ENCODE data around the gene ACSL1. TPM values are rescaled to one million over a fixed set of nuclear protein-coding genes. Genes with fewer than 3 reads are reported as not detected.

The ACSL1 gene
- total and polyA plus RNA-seq, 9 of the 15 experiments (the other 6 are each of a cell fraction or from before 2014, with no cell fraction given) = 6.7 to 24.1 (median 15.0) TPM

- 0 out of 2 replicates have a peak, but pooled peaks have one; percentile 56 for TF ChIP-seq ZBTB40 (IDR thresholded peaks at IDR 0.05)
- TF ChIP-seq ZBTB40 (CRISPR knock-in tag; IDR thresholded peaks at IDR 0.05) = no peak
- TF ChIP-seq PCBP1 (IDR thresholded peaks at IDR 0.05; ENCODE audit: low read depth, low read length, poor library complexity, severe bottlenecking) = no peak
- peak; percentile 64 to 82 for TF ChIP-seq MNT (conservative IDR thresholded peaks at IDR 0.05)
- TF ChIP-seq STAT5B (CRISPR knock-in tag; IDR thresholded peaks at IDR 0.05) = no peak
- no peak for TF ChIP-seq ERF (CRISPR knock-in tag; IDR thresholded peaks at IDR 0.05)
- TF ChIP-seq SP2 (IDR thresholded peaks at IDR 0.05; ENCODE audit: extremely low read depth, low read depth, low read length, poor library complexity, severe bottlenecking) = no peak
- TF ChIP-seq BRCA1 (IDR thresholded peaks at IDR 0.05) = no peak
- no peak for TF ChIP-seq BRCA1 (CRISPR knock-in tag; IDR thresholded peaks at IDR 0.05)
- TF ChIP-seq ZNF449 (CRISPR knock-in tag; IDR thresholded peaks at IDR 0.05) = no peak
- TF ChIP-seq MEIS2 (IDR thresholded peaks at IDR 0.05; ENCODE audit: partially characterized antibody) = peak; percentile 98
- no peak; the same call in 1 of the 2 replicates for TF ChIP-seq KHSRP (IDR thresholded peaks at IDR 0.05)
- peak; percentile 76 for TF ChIP-seq GABPA (tag; conservative IDR thresholded peaks at IDR 0.05; ENCODE audit: low read depth)
- no peak for TF ChIP-seq HIVEP1 (CRISPR knock-in tag; IDR thresholded peaks at IDR 0.05)
- no peak for TF ChIP-seq ZNF584 (CRISPR knock-in tag; IDR thresholded peaks at IDR 0.05; ENCODE audit: low read depth)
Observed at GRCh38 chr4:184843984-184844554, 18.3 kb upstream of the ACSL1 start (continued).

Measured in K562 (cell line).